GDM1 (cell line): Measurements from ENCODE around the gene DDR1.
A peak's percentile ranks its signal among the peaks of the same experiment; 100 is the strongest.
"Not testable (repeated sequence)": the region's sequence is repeated elsewhere in the genome, so short reads cannot be mapped to it uniquely, and the experiment has no call there.

Experiments used
- DNase-seq: peaks from one replicate; lab custom pipeline; 2025; lab: John Stamatoyannopoulos, UW

DDR1 gene

DNA sequence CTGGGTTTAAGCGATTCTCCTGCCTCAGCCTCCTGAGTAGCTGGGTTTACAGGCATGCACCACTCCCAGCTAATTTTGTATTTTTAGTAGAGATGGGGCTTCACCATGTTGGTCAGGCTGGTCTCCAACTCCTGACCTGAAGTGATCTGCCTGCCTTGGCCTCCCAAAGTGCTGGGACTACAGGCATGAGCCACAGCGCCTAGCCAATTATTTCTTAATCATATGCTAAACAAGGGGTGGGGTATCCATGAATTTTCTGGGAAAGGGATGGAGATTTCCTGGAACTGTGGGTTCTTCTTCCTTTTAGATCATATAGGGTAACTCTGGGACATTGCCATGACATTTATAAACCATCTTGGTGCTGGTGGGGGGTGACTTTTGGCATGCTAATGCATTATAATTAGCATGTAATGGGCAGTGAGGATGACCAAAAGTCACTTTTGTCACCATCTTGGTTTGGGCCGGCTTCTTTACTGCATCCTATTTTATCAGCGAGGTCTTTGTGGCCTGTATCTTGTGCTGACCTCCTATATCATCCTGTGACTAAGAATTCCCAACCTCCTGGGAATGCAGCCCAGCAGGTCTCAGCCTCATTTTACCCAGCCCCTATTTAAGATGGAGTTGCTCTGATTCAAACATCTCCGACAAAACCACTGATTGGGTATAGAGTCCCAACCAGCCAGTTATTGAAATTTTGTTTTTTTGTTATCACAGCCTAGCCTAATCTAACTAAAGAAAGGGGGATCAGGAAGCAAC is 29.9 kb upstream of the DDR1 start:
- no peak for DNase-seq

DNA sequence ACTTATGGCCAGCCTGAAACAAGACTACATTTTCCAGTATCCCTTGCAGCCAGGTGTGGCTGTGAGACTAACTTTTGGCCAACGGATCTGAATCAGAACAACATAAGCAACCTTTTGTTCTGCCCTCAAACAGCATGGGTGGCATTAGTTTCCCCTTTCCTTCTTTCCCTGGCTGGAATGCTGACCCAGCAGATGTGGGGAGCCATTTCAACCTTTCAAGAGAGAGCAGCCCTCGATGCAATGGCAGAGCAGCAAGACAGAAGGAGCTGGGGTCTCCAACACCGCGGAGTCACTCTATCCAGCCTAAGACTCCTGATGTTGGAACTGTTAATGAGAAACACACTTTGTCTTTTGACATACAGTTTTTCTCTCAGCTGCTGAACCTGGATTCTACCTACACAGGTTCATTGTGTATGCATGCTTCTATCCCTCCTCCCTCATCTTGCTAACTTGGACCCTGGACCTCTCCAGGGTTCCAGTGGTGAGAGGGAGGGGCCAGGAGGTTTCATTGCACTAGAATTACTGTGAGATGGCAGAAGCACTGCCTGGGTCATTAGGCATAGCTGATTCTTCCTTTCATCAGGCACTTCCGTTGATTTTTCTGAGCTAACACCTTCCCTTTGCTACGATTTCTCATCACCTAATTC is 28.8 kb upstream of the DDR1 start:
- no peak for DNase-seq

DNA sequence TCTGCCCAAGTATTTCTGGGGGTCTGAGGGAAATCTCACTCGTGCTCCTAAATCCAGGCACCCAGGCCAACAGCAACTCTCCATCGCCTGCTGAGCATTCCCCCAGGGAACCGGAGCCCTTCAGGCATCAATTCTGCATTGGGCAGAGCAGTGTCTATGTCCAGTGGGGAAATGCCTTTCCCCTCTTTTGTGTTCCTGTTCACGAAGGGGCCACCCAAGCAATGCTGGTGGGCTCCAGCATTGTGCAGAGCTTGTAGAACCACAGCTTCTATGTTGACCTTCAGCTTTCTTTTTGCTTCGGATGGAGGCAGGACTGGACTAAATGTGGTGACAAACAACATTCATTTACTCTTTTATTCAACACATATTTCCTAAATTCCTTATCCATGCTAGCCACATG is 27.2 kb upstream of the DDR1 start:
- no peak for DNase-seq

DNA sequence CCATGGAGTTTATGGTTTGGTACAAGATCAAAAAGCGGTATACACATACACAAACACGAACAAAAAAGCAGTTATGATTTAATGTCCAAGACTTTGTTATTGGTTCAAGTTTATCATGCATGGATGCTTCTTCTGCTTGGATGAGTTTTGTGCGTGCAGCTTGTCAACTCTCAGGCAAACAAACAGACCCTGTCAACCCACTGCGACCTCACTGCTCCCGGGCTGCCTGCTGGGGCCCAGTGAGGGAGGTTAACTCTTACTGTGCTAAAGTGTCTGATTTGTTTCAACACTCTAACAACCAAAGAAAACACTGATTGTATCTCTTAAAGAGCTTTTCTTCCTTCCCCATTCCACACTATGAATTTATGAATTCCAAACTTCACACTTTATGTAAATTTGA is 26.8 kb upstream of the DDR1 start:
- no peak for DNase-seq

DNA sequence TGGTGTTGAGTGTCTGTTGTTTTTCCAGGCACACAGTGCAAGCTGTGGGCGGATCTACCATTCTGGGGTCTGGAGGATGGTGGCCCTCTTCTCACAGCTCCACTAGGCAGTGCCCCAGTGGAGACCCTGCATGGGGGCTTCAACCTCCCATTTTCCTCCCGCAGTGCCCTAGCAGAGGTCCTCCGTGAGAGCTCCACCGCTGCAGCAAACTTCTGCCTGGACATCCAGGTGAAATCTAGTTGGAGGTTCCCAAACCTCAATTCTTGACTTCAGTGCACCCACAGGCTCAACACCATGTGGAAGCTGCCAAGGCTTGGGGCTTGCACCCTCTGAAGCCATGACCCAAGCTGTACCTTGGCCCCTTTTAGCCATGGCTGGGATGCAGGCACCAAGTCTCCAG is 24.6 kb upstream of the DDR1 start:
- not testable (repeated sequence) for DNase-seq

DNA sequence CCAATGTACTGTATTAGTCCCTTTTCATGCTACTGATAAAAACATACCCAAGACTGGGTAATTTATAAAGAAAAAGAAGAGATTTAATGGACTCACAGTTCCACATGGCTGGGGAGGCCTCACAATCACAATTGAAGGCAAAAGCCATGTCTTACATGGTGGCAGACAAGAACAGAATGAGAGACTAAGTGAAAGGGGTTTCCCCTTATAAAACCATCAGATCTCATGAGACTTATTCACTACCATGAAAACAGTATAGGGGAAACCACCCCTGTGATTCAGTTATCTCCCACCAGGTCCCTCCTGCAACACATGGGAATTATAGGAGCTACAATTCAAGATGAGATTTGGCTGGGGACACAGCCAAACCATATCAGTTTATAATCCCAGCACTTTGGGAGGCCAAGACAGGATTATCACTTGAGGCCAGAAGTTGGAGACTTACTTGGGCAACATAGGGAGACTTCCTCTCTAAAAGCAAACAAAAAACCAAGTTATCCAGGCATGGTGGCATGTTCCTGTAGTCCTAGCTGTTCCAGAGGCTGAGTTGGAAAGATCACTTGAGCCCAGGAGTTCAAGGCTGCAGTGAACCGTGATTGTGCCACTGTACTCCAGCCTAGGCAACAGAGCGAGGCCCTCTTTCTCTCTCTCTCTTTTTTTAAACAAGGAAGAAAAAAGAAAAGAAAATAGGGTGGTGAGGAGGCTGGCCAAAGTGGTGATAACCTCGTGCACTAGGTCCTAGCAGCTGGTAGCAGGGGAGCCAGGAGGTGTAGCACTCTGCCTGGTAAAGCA is 22.9 kb upstream of the DDR1 start:
- no peak for DNase-seq

DNA sequence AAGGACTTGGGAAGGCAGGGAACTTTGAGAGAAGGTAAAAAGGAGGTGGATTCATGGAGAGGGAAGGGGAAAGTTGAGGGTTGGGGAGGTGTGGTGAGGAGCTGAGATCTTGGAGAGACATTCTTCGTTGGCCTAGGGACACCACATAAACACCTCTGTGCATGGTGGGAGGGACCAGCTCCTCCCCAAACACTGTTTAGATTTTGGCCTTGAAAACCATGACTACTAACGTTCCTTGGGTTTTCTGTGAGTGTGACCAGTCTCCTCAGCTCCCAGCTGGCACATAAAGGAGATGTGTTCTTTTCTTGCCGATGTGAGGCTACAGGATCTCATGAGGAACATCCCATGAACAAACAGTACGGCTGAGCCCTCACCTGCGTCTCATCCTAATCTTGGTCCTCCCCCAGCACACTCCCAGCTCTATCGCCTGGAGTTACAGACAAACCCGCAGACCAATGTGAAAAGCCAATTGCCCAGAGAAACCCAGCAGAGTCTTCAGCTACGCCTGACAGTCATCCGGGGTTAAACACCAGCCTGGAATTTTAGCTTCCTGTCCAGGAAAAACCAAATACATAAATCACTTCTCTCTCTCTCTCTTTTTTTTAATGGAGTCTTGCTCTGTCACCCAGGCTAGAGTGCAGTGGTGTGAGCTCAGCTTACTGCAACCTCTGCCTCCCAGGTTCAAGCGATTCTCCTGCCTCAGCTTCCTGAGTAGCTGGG is 22.0 kb upstream of the DDR1 start:
- DNase-seq: no peak

DNA sequence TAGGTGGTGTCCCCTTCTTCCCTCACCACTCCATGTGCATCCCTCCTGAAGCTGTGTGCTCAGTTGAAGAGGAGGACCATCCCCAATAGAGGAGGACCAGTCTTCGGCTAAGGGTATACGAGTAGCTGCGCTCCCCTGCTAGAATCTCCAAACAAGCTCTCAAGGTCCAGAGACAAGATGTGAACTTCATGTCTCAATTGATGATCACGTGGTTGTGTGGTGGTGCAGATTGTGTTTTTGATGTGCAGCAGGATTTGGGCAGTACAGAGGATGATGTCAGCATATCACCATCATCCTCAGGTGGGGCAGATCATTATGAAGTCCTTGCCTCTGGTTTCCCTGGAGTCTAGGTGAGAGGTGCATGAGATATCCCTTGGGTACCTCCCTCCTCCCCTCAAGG is 20.0 kb upstream of the DDR1 start:
- DNase-seq: no peak

DNA sequence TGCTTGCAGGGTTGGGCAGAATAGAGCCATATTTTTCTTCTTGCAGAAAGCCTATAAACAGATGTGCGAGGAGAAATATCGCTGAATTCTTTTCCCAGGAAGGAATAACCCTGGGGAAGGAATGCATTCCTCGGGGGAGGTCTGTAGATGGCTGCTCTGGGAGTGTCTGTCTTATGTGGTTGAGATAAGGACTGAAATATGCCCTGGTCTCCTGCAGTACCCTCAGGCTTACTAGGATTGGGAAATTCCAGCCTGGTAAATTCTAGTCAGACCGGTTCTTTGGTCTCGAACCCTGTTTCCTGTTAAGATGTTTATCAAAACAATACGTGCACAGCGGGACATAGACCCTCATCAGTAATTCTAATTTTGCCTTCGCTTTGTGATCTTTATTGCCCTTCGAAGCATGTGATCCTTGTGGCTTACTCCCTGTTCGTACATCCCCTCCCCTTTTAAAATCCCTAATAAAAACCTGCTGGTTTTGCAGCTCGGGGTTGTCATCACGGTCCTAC is 15.0 kb upstream of the DDR1 start:
- not testable (repeated sequence) for DNase-seq

DNA sequence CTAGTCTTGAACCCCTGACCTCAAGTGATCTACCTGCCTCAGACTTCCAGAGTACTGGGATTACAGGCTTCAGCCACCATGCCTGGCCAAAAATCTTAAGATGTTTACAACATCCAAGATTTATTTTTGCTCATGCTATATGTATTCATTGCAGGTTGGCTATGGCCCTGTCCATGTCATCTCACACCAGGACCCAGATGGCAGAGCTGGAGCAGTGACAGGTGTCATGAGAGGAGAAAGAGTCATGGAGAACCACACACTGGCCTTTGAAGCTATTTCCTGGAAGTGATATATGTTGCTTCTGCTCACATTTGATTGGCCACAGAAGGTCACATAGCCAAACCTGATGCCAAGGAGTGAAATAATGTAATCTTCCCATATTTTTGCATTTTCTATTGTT is 13.8 kb upstream of the DDR1 start:
- no peak for DNase-seq

DNA sequence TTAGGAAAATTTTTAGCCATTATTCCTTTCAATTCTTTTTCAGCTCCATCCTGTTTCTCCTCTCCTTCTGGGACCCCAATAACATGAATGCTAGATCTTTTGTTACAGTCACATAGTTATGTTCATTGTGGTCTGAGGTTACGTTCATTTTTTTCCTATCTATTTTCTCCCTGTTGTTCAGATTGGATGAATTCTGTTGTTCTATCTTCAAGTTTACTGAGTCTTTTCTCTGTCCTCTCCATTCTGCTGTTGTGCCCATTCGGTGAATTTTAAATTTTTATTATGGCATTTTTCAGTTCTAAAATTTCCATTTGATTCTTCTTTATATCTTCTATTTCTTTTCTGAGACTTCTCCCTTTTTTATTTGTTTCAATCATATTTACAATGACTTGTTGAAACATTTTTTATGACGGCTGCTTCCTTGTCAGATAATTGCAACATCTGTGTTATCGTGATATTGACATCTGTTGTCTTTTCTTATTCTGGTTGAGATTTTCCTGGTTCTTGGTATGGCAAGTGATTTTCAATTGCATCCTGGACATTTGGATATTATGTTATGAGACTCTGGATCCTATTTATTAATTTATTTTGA is 12.6 kb upstream of the DDR1 start:
- no peak for DNase-seq

DNA sequence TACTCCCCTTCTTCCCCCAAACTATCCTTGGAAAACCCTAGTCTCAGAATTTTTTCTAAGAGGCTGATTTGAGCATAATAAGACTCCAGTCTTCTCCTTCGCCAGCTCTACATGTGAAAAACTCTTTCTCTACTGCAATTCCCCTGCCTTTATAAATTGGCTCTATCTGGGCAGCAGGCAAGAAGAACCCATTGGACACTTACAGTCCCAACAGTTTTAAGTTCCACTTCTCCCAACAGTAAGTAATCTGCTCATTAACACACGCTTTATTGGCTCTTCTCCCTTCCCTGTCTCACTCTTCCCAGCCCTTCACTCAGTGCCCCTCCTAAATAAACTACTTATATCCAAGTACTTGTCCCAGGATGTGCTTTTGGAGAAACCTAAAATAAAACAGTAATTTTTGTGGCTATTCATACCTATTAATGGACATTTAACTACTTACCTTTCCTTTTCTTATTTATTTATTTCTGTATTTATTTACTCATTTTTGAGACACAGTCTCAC is 11.1 kb upstream of the DDR1 start:
- no peak for DNase-seq

DNA sequence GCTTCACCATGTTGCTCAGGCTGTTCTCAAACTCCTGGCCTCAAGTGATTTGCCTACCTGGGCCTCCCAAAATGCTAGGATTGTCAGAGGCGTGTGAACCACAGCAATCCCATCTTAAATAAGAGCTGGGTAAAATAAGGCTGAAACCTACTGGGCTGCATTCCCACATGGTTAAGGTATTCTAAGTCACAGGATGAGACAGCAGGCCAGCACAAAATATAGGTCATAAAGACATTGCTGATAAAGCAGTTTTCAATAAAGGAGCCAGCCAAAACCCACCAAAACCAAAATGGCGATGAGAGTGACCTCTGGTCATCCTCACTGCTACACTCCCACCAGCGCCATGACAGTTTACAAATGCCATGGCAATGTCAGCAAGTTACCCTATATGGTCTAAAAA is 10.5 kb upstream of the DDR1 start:
- DNase-seq: not testable (repeated sequence)

DNA sequence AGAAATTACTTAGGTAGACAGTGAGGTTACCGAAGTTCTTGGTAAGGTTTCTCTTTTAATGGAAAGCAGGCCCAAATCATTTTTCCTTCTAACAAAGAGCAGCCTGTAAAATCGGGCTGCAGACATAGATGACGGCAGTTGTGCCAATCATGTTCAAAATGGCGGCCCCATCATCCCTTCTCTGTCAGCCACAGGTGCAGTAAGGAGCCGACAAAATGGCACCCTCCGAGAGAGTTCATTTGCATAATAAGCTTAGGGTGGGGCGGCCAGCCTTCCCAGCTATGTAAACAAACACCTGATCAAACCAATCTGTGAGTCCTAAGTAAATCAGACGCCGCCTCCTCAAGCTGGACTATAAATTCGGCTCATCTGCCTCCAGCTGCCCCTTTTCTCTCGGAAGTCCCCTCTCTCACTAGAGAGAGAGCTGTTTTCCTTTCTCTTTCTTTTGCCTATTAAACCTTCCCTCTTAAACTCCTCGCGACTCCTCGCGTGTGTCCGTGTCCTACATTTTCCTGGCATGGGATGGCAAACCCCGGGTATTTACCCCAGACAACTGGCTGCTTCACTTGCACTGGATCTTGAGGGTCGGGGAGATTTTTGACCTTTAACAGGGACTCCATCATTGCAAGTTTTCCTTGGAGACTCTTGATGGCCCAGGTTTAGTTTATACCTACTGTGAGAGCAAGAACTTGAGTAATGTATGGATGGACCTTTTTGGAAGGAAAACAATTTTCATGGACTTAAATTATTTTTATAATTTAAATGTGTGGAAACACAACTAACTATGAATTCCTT is 8.9 kb upstream of the DDR1 start:
- DNase-seq: no peak

DNA sequence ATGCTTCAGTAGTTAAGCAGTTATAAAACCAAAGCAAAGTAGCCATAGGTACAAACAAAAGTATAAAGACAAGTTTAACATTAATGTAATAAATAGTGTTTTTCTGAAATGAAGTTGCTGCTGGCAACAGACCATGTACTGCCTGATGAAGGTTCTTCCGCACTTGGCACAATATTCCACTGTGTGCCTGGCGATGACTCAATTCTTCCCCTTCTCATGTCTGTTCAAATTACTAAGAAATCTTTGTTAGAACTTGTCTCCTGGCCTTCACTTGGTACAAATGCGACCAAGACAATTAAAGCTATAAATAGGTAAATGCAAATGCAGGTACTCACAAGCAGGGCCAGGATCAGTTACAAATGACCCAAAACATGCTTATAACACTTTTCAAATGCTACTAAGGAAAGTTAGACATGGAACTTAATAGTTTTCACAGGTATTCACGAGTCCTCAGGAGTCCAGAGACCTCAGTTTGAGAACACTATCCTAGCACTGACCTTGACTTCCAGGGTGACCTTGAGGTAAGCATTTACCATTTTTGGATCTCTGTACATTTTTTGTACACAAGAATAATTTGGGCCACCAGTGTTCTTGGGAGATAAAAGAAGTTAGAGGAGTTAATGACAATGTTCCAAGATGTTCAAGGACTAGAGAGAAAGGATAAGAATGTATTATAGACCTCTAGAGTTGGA is 8.1 kb upstream of the DDR1 start:
- no peak for DNase-seq

DNA sequence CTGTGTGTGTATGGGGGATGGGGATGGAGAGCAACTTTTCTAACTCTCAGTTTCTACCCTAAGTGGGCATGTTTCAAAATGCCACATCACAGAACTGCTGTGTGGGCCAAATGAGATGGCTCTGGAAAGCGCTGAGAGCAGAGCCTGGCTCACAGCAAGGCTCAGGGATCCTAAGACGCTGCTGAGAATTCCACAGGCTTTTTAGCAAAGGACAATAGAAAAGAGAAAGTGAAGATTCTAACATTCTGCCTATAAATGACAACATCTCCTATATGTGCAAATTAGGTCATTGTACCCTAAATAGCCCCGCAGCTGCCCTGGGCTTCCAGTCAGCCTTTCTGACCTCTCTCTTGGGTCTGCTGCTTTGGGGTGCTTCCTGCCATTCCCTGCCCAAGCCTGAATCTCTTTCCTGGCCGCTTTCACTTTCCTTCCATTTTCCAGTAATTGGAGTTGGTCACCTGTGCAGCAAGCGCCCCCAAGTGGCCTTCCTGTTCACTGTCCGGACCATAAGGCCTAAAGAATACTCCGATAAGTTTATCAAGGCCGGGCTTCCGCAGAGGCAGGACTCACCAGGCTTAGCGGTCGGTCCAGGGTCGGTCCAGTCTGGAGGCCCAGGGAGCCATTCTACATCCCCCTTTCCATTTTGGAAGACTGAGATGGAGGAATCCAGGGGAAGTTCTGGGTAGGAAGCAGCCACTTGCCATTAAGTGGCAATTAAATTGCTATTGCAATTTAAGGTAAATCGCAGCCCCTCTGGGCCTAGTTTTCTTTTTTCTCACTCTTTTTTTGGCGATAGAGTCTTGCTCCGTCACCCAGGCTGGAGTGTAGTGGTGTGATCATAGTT is 6.7 kb upstream of the DDR1 start:
- DNase-seq: peak; percentile 45

DNA sequence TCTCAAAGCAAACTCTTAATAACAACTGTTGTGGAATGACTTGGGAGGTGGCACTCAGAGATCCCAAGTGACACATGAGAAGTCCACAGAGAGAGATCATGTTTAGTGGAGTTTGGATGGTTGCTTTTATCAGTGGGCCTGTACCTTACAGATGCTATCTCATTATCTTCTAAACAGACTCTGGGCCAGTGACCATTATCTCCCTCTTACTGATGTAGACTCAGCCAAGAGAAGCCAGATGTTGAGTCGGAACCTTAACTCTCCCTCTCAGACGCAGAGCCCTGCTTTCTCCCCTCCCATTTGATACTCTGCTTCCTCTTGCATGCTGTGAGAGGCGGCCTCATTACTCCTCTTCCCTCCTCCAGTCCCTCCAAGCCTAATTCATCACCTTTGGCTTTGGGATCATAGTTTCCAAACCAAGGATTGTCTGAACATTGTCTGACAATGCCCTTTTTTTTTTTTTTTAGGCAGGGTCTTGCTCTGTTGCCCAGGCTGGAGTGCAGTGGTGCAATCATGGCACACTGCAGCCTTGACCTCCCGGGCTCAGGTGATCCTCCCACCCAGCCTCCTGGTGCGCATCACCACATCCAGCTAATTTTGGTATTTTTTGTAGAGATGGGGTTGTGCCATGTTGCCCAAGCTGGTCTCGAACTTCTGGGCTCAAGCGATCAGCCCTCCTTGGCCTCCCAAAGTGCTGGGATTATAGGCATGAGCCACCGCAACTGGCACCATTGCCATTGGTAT is 4.5 kb upstream of the DDR1 start:
- no peak for DNase-seq

DNA sequence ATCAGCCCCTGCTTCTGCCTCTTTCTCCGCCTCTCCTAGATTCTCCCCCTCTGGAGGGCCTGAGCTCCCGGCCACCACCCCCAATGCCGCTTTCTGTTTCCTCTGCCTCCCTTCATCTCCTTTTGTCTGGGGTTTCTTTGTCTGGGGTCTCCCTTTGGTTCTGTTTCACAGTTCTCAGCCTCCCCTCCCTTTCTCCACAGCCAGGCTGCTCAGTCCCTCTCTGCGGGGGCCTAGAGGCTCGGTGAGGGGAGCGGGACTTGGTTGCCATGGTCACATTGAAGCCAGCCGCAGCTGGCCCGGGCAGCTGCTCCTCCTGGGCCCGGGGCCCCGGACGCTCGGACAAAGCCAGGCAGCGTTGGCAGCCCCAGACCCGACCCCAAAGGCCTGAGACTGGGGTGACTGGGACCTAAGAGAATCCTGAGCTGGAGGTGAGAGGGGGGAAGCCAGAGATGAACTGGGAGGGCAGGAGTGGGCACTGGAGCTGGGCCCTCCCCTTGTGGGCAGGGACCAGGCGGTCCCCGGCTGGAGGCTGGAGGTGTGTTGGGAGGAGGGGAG is 3.5 kb upstream of the DDR1 start:
- DNase-seq: no peak
